Measurements from ENCODE around the gene CTNNA1.
"Not testable (repeated sequence)": the region's sequence is repeated elsewhere in the genome, so short reads cannot be mapped to it uniquely, and the experiment has no call there.

The CTNNA1 gene

GRCh38 chr5:138819081-138819480, 65.9 kb downstream of the CTNNA1 start:
- no peak for DNase-seq

DNA sequence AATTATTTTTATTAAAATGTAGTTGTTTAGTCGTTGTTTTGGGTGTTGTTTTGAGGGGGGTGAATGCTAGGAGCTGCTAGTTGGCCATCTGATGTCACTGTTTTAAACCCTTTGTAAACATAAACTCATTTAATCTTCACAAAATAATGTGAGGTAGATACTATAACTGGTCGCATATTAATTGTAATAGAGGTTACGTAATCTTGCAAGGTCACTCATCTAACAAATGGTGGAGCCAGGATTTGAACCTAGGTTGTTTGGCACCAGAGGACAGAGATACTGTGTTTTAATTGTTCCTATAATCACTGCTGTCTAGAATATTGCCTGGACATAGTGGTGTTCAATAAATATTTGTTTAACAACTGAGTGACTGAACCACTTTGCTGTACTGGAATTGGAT, 67.5 kb downstream of the CTNNA1 start:
- DNase-seq = no peak

DNA sequence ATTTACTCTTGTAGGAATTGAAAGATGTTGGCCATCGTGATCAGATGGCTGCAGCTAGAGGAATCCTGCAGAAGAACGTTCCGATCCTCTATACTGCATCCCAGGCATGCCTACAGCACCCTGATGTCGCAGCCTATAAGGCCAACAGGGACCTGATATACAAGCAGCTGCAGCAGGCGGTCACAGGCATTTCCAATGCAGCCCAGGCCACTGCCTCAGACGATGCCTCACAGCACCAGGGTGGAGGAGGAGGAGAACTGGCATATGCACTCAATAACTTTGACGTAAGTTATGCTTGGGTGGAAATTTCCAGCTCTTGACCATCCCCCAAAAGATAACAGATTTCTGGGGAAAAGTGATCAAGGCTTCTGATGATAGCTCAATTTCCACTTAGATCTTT, 71.3 kb downstream of the CTNNA1 start:
- no peak for DNase-seq

DNA sequence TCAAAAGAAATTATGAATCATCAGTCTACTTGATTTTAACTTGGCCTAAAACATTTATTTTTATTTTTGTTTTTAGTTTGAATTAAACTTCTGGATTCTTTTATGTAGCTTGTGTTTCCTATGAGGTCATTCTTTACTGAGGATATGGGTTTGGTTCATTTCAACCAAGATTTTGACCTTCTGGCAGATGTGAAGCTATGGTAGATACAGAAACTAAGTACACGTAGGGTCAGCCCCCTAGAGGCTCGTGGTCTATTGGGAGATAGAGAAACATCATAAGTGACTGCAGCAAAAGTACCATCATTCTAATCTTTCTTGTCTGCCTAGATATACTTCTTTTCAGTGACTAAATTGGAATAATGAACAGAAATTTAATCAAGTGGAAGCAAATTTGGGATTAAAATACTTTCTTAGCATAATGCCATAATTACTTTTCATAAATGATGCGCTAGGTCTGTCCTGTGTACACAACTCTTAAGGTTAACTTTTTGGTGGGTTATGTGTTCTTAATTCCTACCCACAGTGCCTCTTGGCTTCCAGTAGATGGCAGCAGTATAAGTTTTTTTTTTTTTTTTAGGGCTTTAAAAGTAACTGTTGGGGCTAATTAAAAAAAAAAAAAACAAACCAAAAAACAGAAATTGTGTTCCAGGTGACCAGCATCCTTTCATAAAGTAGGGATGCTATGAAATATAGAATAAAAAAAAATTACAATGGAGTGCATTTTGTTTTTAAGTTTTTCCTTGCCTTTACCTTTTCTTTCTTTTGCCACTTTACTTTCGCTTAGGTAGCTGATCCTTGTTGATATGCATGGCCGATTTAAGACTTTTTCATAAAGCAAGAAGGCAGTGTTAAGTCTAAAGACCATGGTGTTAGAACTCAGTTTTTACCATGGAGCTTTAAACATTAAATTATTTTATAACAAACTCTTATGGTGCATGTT, 72.0 kb downstream of the CTNNA1 start:
- DNase-seq = peak in 2 of 3 experiments; percentile 2 to 19

- DNase-seq = no peak
Measured at GRCh38 chr5:138828556-138828955, 75.3 kb downstream of the CTNNA1 start.

DNA sequence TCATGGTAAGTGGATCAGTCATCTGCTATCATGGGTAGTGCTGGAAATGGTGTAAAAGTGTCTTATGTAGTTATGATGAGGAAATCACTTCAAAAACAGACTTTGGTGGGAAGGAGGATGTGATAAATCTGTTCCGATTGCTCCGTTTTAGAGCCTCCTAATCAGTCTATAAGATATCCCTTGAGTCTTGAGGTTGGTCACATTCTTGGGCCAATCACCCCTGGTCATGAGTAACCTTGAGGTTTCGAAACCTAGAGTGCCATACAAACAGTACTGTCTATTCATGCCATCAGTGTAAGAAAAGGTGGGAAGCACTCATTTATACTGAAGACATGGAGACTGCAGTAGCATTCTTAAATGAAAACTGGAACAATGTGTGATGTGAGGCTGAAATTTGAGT, 76.1 kb downstream of the CTNNA1 start:
- no peak for DNase-seq

DNA sequence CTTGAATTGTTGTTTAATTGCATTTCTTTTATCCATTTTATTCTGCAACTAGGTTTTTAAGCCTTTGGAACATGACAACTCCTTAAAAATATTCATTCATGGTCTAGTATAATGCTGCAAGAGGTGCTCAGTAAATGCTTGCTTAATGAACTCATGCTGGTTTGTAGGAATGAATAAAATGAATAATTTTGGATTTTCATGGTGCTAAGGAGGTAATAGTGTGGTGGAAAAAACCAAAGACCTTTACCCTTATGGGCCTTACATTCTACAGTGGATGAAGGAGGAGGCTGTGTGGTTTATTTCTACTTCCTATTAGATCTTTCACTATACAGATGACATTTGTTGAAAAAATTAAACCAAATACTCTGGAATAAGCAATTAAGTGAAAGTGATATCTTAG, 78.5 kb downstream of the CTNNA1 start:
- no peak for DNase-seq

DNA sequence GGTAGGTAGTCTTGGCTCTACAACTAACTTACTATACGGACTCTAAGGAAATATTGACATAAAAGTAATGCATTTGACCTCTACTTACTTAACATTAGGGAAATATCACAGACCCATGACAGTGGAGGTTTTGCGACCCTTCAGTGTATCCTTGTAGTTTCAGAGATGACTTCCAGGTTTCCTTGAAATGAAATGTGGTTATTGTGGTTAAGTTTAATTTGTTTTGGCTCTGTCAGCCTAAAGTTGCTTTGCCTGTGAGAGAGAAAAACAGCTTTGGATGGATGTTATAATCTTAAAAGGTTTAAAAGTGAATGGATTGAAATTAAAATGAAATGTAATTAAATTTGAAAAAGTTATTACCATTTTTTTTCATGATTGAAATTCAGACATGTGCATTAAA, 79.0 kb downstream of the CTNNA1 start:
- no peak for DNase-seq

- DNase-seq = peak in 1 of 3 experiments; percentile 9
Measured at GRCh38 chr5:138833080-138833479, 79.9 kb downstream of the CTNNA1 start.

- DNase-seq = peak in 1 of 3 experiments; percentile 14
Measured at GRCh38 chr5:138833726-138834480, 80.7 kb downstream of the CTNNA1 start.

DNA sequence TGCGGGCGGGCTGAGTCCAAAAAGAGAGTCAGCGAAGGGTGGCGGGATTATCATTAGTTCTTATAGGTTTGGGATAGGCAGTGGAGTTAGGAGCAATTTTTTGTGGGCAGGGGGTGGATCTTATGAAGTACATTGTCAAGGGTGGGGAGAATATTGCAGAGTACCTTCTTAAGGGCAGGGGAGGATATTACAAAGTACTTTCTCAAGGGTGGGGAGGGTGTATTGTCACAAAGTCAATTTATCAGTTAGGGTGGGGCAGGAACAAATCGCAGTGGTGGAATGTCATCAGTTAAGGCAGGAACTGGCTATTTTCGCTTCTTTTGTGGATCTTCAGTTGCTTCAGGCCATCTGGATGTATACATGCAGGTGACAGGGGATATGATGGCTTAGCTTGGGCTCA, 81.6 kb downstream of the CTNNA1 start:
- not testable (repeated sequence) for DNase-seq

DNA sequence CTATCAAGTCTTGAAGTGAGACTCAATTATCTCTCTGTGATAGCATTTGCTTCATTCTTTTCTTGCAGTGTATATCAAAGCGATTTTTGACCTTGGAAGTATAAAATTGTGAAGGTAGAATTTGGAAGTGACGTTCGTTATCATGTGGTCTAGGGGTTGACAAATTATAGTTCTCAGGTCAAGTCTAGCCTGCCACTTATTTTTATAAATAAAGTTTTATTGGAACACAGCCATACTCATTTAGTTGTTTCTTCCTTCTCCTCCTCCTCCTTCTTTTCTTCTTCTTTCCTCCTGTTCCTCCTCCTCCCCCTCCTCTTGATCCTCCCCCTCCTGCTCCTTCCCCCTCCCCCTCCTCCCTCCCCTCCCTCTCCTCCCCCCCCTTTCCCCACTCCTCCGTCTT, 83.9 kb downstream of the CTNNA1 start:
- no peak for DNase-seq

DNA sequence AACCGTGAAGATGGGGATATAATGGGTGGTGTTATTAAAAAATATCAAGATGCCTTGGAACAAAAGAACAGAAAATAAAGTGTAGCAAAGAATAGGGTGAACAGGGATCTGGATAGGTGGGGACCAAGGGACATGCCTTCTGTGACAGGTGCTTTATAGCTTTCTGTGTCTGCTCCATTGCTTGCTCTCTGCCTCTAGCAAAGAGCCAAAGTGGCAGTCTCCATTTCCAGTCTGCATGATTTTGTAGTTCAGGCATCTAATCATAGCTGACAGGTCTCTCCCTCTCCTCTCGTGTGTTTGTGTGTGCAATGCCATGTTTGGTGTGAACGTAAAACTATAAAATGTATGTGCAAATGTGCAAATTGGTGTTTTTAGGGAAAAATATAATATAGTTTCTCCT, 86.9 kb downstream of the CTNNA1 start:
- DNase-seq = no peak

GRCh38 chr5:138841531-138841930, 88.3 kb downstream of the CTNNA1 start:
- DNase-seq = no peak

DNA sequence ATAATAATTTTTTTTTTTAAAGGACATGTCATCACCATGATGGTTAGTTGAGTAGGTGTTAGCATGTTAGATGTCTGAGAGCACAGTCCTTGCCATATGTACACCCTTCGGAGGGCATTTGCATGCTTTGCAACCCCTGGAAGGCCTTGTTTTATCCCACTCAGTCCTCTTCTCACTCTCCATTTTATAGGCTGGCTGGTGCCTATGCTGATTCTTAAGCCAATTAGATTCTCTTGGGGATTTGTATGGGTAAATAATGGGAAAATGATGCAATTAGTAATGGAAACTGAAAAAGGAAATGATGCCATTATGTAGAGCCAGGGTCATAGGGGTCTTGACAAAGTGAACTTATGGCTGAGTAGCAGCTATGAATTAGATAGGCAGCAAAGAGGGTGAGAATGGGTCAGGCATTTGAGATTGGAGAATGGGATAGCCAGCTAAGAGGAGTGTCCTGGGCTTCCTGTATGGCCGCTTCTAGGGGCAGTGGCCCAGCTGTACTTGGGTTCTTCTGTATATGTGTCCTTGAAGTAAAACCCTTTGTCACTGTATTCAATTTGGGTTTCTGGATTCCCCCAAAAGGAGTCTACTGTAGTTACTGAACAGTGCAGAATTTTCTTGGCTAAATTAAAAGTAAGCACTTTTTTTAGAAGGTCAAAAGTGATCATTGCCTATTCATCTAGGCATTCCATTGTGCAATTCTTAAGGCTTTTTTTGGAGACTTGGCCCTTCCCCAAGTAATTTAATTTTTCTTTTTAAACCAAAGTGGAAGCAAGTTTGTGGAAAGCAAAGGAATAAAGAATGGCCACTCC, 90.3 kb downstream of the CTNNA1 start:
- DNase-seq = no peak

DNA sequence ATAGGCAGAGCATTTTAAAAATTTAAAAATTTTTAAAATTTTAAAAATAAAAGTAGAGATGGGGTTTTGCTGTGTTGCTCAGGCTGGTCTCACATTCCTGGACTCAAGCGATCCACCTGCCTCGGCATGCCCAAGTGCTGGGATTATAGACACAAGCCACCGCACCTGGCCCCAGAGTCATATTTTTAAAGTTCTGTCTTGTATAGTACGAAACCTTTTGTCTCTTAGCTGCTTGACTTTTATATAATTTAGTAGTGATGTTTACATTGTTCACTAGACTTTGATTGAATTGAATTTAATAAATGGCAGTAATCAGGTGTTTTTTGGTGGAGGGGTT, 90.9 kb downstream of the CTNNA1 start:
- no peak for DNase-seq

GRCh38 chr5:138844812-138845513, 91.7 kb downstream of the CTNNA1 start:
- no peak for DNase-seq

DNA sequence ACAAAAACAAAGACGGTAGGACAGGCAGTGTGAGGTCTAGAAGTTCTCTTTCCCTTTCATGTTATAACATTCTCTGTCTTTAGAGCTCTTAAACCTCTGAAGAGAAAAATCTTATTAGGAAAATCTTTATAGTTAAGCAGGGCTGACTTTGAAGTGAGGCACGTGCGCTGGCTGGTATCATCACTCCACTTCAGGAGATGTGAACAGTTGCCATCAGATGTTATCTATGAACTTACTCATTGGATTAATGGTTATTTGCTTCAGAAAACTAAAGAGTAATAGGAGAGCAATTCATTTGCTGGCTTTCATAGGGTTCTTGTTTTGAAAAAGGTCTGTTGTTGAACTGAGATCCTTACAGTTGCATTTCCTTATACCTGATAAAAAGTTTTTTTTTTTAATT, 96.2 kb downstream of the CTNNA1 start:
- DNase-seq = no peak

DNA sequence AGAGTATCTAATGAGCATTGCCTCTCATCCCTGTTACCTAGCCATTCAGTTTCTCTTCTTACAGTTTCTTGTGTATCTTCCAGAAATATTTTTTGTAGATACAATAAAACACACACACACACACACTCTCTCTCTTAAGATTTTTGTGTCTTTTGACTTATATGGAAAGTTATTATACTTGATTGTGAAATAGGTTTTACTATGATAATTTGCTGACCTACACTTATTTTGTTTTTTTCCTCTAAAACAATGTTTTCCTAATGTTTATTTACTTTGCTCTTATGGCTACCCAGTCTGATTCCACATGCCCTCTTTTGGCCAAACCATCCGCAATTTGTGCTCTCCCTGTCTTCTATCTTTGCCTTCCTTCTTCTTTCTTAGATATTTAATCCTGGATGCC, 96.7 kb downstream of the CTNNA1 start:
- DNase-seq = no peak

DNA sequence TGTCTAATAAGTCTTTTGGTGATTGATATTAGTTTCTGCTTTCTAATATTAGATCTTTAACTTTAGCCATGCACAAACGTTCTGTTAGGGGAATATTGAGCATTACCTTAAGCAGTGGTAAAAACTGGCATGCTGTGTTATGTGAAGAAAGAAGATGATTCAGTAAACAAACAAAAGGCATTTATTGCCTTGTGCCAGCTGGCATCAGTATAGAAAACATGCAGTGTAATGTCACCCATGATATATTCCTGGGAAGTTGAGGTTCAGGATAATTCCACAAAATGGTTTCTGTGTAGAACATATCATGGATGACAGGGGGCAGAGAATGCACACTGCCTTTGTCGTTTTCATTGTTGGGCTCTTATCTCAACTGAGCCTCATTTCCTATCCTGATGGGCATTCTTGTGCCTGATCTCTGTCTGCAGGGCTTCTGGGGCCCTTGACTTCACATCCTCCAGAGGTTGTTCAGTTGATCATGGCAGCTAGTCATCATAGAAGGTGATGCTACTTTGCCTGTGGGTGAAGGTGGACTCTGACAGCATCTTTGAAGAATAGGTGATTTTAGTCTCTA, 97.7 kb downstream of the CTNNA1 start:
- no peak for DNase-seq

GRCh38 chr5:138853132-138853531, 99.9 kb downstream of the CTNNA1 start:
- no peak for DNase-seq

DNA sequence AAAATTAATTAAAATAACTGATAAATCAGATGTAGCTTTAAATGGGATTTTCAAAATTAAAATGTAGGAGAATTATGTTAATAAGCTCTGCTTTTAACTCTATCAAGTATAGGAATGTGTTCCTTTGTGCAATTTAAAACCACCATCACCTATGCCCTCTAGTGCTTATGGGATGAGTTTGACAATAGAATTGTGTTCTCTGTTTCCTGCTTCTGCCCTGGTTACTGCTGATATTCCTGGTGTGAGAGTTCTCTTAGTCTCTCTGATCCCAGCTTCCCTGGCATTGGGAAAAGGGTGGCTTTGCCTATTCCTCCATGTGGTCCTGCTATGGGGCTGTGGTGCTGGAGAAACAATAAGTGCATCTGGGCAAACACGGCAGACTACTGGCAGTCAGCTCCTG, 113.8 kb downstream of the CTNNA1 start:
- no peak for DNase-seq

Data from NCI-H1417 (cell line).